ENCODE measurements around the gene FSCN2.

FSCN2 gene

DNA sequence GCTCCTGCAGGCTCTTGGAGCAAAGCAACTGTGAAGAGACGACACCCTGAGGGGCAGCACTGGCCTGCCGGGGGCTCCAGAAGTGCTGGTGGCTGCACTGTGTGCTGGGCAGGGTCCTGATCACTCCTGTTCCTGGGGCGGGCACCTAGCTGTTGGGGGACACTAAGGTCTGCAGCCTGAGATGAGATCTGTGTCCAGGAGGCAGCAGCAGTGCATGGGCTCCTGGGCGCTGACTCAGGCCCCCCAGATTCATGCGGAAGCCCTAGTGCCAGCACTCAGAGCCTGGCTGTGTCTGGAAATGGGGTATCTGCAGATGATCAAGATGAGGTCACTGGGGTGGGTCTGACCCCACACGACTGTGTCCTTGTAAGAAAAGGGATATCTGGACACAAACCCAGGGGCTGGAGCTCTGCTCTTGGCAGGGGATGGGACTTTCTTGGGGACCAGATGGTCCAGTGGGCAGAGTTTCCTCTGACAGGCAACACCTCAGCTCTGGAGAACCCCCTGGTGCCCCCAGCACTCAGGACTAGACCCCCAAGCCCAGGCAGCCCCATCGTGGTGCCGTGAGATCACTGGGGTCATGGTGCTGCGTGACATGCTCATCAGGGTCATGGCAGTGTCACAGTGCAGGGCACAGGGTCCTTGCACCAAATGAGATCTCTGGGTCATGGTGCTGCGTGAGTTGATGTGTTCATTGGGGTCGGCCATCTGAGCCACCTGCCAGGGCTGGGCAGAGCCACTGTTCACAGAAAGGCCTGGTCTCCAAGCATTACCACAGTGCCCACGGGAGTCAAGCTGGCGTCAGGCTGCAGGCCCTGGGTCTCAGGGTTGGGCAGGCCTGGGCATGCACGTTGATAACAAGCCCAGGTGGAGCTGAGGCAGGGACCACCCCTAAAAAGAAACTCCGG, 14.5 kb downstream of the FSCN2 start:
- no peak for DNase-seq

DNA sequence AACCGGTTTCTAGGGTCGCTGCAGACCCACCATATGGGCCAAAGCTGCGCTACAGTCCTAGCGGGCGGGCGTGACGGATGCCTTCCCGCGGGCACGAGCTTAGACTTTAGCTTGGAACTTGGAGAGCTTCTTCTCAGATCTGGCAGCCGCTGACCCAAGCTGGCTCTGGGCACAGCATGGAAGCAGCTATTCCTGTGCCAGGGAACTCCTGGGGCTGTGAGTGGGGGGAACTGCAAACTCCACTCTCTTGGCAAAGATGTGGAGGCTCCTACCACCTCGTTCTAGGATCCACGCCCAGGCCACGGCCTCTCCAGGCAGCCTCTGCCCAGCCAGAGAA, 15.1 kb downstream of the FSCN2 start:
- peak; percentile 20 for DNase-seq

DNA sequence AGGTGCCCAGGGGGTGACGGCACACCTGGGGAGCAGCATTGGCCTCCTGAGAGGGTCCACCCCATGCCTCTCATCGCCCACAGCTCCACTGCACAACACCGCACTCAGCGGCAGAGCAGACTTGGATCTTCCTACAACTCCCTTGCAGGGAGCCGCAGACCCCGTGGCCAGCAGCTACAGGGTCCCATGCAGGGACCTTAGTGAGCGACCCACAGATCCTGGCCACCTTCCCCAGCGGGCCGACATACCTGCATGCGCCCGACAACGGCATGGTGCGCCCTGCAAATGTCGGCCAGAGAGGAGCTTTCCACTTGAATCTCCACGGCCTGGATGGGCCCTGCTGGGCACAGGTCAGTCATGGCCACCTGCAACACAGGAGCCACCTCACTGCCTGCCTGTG, 15.6 kb downstream of the FSCN2 start:
- no peak for DNase-seq

DNA sequence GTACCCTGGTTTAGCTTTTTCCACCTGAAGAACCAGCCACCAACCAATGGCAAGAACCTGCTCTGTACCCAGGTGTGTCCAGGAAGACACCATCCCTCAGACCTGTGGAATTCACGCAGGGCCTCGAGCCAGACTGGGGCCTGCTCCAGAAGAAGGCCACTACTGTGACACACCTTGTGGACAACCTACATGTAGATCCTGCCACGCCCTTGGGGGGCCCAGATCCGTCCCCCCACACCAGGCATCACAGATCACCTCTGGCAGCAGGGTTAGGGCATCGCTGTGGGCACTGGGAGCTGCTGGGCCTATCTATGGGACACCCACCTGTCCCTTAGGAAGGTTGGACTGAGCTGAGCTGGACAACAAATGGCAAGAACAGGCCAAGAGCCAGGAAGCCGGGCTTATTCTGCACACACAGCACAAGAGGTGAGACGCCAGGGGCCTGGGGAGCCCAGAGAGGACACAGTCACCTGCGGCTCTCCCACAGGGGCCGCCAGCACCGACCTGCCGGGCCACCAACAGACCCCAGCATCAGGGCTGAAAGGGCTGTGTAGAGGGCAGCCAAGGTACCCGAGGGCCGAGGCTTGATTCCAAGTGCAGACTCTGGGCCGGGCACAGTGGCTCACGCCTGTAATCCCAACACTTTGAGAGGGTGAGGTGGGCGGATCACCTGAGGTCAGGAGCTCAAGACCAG, 16.3 kb downstream of the FSCN2 start:
- DNase-seq: no peak

DNA sequence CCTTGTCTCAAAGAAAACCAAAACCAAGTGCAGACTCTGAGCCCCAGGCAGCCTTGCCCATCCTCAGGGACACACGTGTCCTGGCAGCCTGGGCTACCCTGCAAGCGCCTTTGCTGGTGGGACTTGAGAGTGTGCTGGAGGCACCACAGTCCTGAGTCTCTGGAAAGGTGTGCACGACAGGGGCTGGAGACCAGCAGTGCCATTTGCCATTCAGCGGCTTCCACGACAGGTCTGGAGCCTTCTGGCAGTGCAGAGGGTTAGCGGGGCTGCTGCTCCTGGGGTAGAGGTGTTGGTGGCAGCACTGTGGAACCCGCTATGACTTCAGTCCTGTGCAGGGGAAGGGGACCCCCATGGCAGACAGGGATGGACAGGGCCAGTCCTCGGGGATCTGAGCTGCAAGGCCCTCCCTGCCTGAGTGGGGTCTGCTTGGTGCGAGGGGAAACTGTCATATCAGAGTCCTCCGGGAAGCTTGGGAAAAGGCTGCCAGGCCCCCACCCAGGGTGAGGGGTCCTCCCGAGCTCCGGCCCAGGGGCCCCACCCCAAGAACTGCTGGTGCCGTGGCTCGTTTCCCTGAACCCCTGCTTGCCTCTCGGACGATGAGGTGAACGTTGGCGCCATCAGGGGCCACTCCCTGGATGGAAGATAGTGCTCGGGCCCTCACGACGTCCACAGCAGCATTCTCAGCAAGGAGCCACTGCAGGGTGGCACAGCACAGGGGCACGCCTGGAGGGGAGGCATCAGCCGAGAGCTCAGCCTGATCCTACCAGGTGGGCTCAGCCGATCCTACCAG, 17.2 kb downstream of the FSCN2 start:
- DNase-seq: no peak

DNA sequence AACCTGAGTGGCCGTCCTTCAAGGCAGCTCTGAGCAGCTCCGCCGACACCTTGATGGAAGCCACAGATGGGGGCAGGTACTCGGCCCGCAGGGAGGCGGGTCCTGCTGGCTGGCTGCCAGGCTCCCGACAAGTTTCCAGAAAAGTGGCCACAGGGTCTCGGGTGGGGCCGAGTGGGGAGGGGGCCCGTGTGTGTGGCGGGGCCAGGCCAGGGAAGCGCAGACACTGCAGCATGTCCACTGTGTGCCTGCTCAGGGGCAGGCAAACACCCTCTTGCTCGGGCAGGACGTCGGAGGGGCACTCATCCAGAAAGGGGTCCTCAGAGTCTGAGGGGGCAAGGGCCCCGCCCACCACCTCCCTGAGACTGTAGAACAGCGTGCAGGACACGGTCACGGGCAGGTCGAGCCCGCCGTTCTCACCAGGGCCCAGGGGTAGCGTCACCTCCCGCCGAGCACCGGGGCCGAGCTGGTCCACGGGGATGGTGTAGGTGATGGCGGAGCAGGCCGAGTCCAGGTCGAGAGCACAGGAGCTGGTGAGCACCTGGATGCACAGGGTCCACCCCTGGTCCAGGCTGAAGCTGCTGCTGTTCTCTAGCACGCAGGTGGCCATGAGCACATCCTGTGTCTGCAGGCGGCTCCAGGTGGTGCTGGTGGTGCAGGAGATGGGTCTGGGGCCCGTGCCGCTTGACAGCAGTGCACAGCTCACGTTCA, 18.9 kb downstream of the FSCN2 start:
- no peak for DNase-seq

DNA sequence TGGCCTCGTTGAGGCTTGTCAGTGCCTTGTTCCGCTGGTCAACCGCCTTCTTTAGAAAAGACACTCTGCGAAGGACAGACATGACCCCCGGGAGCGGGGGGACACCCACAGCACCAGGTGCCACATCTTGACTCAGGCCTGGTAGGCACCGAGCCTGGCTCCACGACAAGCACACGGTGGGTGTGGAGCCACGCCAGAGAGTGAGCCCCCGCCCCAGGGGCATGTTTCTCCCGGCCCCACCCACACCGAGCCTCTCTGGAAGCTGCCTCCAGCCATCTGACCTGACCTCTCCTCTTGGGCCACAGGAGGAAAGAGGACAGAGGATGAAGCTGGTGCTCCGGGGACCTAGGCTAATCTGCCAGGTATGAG, 19.4 kb downstream of the FSCN2 start:
- DNase-seq: no peak

DNA sequence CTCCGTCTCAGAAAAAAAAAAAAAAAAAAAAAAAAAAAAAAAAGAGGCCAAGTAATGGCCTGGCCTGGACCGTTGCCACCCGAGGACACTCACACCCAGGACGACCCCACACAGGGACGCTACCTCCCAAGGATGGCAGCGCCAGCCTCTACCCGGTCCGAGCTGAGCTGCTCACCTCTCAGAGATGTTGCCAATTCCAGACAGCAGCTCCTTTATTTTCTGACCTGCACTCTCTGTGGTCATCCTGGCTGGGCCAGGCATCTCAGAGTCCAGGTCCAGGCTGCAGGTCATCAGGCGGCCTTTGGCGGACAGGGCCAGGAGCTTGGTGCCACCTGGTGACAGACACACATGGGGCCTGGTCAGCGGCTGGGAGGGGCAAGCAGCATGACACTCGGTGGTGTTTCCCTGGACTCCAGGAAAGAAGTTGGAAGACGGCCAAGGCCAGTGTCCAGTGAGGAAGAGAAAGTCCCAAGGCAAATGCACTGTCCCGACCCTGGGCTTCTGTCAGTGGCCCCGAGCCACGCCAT, 20.9 kb downstream of the FSCN2 start:
- DNase-seq: no peak

DNA sequence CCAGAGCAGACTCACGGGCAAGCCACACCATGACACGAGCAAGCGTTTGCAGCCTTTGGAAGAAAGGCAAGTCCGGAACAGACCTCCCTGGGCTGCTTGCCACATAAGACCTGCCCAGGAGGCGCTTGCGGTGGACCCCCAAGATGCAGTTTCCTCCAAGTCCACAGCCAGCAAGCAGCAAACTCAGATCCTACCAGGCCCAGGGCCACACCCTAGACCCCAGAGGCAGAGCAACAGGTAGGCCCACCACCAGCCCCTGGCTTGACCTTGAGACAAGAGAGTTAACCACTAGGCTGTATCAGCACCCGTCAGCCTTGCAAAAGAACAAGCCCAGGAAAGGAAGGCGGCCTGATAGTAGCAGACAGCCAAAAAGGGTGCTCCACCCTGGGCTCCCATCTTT, 21.6 kb downstream of the FSCN2 start:
- DNase-seq: no peak

DNA sequence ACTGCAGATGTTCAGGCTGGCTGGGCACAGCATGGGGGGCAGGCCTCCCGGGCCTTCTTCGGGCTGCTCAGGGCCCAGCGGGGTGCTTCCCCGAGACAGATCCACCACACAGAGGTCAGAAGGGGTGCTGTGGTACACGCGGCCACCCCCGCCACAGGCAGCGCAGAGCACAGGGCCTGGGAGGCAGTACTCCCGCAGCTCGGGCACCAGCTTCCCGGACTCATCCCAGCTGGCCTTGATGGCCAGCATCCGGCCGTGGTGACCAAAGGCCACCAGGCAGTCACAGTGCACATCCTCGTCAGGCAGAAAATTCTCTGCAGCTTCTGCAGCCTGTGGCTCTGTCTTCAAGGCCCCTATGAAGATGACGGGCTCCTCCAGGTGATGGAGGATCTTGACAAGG, 22.1 kb downstream of the FSCN2 start:
- no peak for DNase-seq

DNA sequence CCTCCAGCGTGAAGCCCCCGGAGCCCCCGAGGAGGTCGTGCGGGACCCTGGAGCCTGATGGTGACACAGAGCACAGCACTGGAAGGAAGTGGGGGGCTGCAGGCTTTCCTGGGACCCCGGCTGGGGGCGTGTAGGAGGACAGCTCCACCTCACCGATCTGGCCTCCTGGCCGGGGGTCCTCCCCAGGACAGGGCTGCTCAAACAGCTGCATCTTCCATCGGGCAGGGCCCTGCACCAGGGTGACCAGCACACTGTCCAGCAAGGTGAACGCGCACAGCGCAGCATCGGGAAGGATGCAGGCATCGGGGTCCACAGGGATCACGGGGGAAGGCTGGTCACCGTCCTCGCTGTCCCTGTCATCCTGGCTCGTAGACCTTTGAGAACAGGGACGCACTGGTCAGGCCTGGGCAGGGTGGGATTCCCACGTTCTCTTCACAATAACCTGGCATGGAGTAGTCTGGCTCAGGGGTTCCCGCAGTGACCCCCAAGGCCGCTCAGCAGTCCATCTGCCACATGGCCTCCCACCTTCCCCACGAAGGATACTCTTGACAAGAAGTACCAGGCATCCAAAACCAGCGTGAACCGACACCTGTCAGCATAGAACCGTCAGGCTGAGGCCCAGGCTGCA, 22.8 kb downstream of the FSCN2 start:
- no peak for DNase-seq

DNA sequence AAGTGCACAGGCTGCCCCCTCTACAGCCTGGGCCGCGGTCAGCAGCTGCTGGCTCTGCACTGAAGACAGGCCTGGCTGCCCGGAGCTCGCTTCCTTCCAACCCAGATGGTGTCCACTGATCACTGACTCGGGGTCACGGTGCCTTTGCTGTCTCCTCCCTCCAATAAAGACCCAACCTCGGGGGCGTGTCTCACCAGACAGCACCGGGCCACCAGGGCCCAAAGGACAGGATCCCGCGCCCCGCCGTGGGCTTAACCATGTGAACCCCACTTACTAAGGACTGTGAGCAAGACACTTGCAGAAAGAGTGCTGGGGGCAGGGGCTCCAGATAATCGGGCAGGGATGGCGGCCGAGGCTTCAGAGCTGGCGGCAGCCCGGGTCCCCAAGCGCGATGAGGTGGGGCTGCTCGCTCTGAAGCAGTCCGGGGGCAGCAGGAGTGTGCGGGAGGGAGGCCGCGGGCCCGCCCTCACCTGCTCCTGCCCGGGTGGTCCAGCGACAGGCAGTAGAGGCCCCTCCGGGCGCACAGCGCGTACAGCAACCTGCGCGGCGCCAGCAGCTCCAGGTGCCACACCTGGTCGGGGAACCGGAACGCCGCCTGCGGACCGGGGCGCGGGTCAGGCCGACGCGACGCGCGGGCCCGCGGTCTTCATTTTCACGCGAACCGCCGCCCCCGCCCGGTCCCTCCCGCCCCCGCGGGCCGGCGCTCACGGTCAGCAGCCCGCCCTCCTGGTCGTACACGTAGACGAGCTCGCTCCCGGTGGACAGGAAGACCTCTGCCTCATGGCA, 23.5 kb downstream of the FSCN2 start:
- DNase-seq: no peak

DNA sequence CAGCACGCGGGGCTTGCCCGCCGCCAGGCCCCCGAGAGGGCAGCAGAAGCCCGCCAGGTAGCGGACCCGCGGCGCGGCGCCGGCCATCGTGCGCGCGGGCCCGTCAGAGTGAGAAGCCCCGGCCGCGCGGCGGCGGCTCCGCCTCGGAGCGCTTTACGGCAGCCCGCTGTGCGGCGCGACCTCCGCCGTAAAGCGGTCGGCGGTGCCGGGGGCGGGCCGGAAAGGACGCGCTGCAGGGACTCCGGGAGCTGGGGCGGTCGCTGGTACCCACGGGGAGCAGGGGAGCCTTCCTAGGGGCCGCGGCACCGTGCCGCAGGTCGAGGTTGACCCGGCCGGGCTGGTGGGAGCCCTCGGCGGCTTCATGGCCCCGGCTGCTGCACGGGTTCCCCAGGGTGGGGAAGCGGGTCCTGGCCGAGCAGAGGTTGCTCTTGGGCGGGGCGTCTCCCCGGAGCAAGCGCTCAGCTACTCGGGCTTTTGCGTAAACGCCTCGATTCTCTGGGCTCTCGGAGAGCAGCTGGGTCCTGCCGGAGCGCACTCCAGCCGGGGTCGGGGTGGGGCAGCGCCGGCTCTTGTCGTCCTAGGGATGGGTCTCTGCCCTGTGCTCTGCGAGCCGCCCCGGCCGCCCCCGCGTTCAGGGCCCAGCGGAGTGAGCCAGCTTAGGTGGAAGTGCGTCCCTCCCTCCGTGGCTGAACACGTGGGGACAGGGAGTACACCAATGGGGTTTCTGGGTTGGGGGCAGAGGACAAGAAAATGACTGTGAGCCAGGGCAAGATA, 24.3 kb downstream of the FSCN2 start, which contains the start of gene FAAP100:
Gene FAAP100, minus strand, starts transcription at position 110 of the 774 bp plus-strand sequence. Its CDS starts 23 bp downstream, at position 87.
- DNase-seq: peak; percentile 69

DNA sequence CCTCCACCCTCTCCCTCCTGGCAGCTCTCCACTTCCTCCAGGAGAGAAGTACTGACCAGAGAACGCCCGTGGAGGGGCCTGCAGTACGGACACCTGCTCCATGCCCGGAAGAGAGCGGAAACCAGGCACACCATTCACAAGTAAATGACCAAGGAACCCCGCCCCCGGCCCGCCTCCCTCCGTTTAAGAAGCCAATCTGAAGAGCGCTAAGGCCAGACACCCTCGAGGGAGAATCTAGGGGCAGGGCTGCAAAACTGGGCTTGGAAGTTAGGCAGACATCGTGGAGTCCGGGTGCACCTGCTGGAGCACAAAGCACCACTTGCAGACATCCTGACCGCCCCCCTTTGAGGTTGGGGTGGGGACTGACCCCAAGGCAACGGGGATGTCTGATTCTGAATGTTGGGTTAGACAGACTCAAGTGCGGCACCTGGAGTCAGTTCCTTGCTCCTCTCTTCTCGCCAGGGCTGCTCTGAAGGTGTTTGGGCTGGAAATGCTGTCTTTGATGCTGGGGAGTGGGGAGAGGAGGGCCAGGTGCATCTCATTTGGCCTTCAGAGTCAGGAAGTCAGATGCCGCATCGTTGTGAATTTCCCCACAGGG, 24.9 kb downstream of the FSCN2 start:
- peak; percentile 49 for DNase-seq

DNA sequence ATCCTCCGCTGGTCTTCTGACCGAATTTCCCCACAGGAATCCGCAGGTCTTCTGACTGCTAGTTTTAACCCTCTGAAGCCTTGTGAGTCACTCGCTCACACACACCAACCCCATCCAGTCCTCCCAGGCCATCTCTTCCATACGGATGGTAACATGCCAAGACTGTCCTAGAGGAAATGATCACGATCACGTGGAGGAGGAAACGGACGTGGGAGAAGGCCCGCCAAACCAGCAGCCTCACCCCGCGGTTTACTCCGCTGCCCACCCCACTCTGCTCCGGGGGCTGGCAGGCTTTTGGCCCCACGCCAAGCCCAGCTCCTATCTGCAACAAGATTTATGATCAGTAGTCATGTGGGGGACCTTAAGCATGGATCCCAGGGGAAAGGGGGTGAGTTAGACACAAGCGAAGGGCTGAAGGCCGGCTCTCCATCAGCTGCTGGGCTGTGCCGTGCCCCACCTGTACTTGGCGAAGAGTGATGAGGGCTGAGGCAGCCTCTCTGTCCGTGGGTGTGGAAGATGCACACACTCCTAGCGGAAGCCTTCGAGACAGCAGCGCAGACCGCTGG, 25.5 kb downstream of the FSCN2 start:
- DNase-seq: no peak

DNA sequence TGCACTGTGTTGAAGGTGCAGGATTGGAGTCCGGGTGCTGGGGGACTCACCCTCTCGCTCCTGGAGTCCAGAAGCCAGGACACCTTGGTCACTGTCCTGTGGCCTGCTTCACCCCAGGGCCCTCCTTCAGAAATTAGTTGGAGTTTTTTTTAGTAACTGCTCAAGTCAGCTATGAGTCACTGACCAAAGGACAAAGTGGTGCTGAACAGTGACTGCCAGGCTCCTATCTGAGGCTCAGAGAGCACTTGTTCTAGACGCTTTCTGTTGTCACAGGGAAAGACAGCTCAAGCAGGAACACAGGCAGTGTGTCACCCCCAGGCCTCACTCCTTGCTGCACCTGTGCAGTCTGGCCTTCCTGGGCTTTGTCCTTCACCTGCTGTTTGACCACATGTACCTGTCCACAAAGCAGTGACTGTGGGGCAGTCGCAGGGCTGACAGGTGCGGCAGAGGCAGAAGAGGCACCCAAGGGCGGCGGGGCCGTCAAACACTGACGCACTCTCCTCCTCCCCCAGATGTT, 28.1 kb downstream of the FSCN2 start:
- no peak for DNase-seq

DNA sequence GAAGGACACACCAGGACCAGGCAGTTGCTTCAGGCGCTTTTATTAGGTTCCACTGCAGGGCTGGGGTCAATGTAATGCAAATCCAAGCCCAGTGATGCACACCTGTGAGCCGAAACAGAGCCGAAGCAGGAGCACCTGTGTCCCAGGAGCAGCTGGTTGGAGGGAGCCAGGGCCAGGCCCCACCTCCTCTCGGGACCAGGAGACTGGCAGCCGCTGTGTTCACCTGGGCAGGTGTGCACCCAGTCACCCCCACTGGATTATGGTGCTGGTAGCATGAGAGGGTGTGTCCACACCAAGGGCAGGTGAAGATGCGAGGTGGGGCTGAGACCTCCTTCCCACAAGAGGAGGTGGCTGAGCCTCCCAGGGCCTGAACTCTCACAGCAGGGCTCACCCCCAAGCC, 28.7 kb downstream of the FSCN2 start:
- no peak for DNase-seq

DNA sequence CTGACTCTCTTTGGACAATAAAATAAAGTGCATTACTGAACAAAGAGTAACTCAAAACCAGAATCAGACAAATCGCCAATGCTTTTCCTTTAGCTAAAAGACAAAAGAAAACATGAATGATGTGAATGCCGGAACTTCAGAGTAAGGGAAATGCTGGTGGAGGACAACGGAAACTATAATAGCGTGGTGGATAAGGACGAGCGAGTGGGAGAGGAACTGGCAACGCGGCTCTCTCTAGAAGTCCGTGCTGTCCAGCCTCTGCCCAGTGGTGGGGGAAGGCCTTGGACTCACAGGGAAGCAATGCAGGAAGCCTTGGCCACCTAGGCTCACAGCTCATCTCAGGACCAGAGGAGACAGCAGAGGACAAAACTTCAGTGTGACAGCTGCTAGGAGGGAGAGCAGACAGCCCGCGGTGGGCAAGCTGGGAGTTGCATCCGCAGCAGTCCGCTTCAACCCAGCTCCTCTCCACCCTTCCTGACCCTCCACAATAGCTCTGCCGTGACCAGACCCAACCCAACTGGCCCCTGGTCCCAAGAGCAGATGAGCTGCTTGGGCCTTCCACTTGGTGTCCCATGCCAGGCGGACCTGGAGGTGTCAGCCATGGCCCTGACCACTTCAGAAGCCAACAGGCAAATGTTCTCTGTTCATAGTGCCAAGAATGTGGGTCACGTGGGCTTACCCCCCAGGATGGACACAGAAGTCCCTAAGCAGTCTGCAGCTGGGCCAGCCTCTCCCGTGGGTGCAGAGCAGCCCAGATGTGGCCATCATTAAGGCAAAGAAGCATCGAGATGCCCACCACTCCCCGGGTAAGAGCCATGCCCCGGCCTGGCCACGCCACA, 29.3 kb downstream of the FSCN2 start:
- no peak for DNase-seq

DNA sequence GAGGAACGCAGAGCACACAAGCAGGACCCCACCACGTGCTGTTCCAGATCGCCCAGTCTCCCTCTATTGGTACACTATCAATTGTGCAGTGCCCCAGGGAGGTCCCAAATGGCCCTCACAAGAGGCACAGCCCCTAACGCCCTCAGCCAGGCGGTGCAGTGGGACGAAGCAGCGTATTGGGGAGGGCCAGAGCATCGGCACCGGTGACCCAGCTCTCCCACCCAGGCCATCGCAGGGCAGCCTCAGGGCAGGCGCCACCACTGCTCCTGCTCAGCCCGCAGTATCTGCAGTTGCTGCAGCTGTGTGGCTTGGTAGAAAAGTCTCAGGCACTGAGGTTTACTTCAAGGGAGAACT, 29.9 kb downstream of the FSCN2 start:
- no peak for DNase-seq
